Lung (tissue), 12 donors: ENCODE results near the gene C16orf92. TPM values are rescaled to one million over a fixed set of nuclear protein-coding genes. Genes with fewer than 3 reads are reported as not detected.

Experiments
- ATAC-seq: fragments of 200-7000 bp; cut with Tn5 transposase; one replicate; pipeline ENCODE4 v1.9.1; 2020; ENCODE audit warnings: moderate number of reproducible peaks; ENCODE audit not compliant: insufficient read depth, low FRiP score
- DNase-seq, 3 donors: peaks; one replicate each; pipeline ENCODE4 v3.0.0-alpha.2; 2013 to 2017
- H3K27ac ChIP-seq, 2 donors: one replicate each; pipeline ENCODE4 v1.5.1; 2013; ENCODE audit warnings: mild to moderate bottlenecking in 2 of 2, moderate library complexity in 2 of 2, control low read depth in 1 of 2, inconsistent platforms in 1 of 2, low read depth in 1 of 2, low read length in 1 of 2
- H3K27me3 ChIP-seq, 3 donors: one replicate each; pipeline ENCODE4 v1.5.1; 2013; ENCODE audit warnings: low read length in 2 of 3; ENCODE audit not compliant: control insufficient read depth in 3 of 3, insufficient read depth in 3 of 3
- H3K36me3 ChIP-seq, 4 donors: one replicate each; pipeline ENCODE4 v1.5.1; 2013; ENCODE audit warnings: low read length in 4 of 4, mild to moderate bottlenecking in 1 of 4, moderate library complexity in 1 of 4; ENCODE audit not compliant: control insufficient read depth in 4 of 4, insufficient read depth in 4 of 4
- H3K4me1 ChIP-seq, 5 donors: one replicate each; pipeline ENCODE4 v1.5.1; 2013; ENCODE audit warnings: low read length in 5 of 5, mild to moderate bottlenecking in 2 of 5, moderate library complexity in 1 of 5; ENCODE audit not compliant: control insufficient read depth in 5 of 5, insufficient read depth in 5 of 5
- H3K4me3 ChIP-seq: one replicate; pipeline ENCODE4 v1.5.1; 2013; ENCODE audit warnings: mild to moderate bottlenecking, control low read depth, moderate library complexity
- H3K9ac ChIP-seq, 2 donors: one replicate each; pipeline ENCODE4 v1.5.1; 2013; ENCODE audit warnings: low read length in 2 of 2, control low read depth in 1 of 2; ENCODE audit not compliant: insufficient read depth in 1 of 2
- H3K9me3 ChIP-seq, 4 donors: one replicate each; pipeline ENCODE4 v1.5.1; 2013; ENCODE audit warnings: low read length in 3 of 4, mild to moderate bottlenecking in 1 of 4, moderate library complexity in 1 of 4; ENCODE audit not compliant: control insufficient read depth in 4 of 4, insufficient read depth in 3 of 4
- WGBS, 2 donors: extraction: QIAGEN DNeasy Blood & Tissue Kit; methylation state at CpG; one replicate each; pipeline ENCODE4 v1.1.7; 2013; 5-methylcytosine and 5-hydroxymethylcytosine counted together
- polyA plus RNA-seq, 2 donors: library from polyadenylated mRNA; stranded (reverse); fragments of 200-250 nt; gene quantifications; one replicate each; pipeline ENCODE4 v1.2.1, GENCODE V29; 2013
- total RNA-seq, 2 donors: library from RNA; depleted of rRNA in 1 of 2; stranded (reverse); fragments of >200 nt in 1 of 2; gene quantifications; one replicate each; pipeline ENCODE4 v1.2.1, GENCODE V29; 2014 to 2021
- TF ChIP-seq, protein P1 (sequence below): IDR thresholded peaks from 2 replicates; pipeline ENCODE4 v1.5.1; 2012; ENCODE audit warnings: mild to moderate bottlenecking; ENCODE audit errors: control extremely low read depth, extremely low read depth
- donor health status: control.
- donor health status: control.
- donor health status: Bipolar disorder and iron deficiency.
- donor health status: healthy.
- donor health status: DM: yes; HTN: yes; CAD: no.

The C16orf92 gene
- total and polyA plus RNA-seq, 4 donors, result not detected

DNA sequence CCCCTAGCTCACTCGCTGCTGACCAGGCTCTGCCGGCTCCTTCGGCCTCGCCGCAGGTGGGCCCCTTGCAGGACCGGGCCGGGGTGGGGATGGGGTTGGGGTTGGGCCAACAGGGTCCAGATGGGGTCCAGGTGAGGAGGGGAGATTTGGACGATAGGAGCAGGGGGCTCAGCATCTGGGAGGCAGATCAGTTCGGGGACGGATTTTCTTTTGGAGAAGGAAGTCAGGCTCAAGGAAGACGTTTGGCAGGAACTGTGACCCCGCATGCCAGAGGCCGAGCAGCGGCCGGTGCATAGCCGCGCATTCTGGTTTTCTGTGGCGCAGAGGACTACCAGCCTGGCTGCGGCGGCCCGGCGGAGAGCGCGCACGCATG, 41.7 kb downstream of the C16orf92 start:
- Histone ChIP-seq H3K27ac (peak overlapping the region; percentile 97 to 99), H3K9ac (peak overlapping the region; percentile 64 to 83), H3K36me3 (peaks cover 5 to 26% (median 24%) of the 10 kb centered on the region in 4 donors), H3K27me3 (no peaks in the 10 kb centered on the region), H3K4me3 (peak overlapping the region; percentile 68), H3K9me3 (no peaks in the 10 kb centered on the region), H3K4me1 (peaks cover 7 to 35% (median 20%) of the 10 kb centered on the region in 5 donors)
- ATAC-seq, result no peak
- DNase-seq, result no peak
- 0 to 1% methylated on average over 13 to 25 of the region's 25 CpGs for WGBS, 2 donors
- TF ChIP-seq, protein P1, sequence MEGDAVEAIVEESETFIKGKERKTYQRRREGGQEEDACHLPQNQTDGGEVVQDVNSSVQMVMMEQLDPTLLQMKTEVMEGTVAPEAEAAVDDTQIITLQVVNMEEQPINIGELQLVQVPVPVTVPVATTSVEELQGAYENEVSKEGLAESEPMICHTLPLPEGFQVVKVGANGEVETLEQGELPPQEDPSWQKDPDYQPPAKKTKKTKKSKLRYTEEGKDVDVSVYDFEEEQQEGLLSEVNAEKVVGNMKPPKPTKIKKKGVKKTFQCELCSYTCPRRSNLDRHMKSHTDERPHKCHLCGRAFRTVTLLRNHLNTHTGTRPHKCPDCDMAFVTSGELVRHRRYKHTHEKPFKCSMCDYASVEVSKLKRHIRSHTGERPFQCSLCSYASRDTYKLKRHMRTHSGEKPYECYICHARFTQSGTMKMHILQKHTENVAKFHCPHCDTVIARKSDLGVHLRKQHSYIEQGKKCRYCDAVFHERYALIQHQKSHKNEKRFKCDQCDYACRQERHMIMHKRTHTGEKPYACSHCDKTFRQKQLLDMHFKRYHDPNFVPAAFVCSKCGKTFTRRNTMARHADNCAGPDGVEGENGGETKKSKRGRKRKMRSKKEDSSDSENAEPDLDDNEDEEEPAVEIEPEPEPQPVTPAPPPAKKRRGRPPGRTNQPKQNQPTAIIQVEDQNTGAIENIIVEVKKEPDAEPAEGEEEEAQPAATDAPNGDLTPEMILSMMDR, result no peak

DNA sequence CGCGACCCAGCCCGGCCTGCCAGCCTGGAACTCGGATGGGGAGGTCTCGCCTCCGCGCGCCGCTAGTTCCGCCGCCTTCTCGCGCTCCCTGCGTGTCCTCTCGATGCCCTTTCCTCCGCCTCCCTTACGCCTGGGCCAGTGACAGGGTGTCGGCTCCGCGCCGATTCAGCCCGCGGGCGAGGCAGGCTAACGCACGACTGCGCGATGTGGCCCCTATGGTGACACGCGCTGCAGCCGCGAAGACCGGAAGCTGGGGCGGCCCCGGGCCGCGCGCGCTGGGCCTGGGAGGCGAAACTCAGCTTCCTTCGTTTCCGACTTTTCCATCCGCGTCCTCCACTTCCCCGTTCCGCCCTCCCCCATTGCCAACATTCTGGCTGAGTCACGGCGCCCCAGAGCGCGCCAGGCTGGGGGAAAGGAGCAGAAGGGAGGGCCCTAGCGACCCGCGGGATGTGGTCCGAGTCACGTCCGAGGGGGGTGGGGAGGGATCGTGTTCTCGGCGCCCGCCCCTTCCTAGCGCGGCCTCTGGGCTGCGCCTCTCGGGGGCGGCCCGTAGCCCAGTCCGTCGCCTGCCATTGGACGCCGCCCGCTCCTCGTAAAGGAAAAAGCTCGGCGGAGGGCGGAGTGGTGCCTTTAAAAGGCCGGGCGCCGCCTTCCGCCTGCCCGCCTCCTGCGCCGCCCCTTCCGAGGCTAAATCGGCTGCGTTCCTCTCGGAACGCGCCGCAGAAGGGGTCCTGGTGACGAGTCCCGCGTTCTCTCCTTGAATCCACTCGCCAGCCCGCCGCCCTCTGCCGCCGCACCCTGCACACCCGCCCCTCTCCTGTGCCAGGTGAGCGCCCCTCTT, 42.3 kb downstream of the C16orf92 start, which contains the start of gene ALDOA:
Gene ALDOA (plus strand): TSS at position 659 of the 841 bp plus-strand sequence. CDS start 1,138 bp downstream, outside the sequence.
- DNase-seq (peak; percentile 98 to 99 (median 99)), ATAC-seq (peak; percentile 93)
- Histone ChIP-seq H3K4me1 (peaks cover 7 to 31% (median 20%) of the 10 kb centered on the region in 5 donors), H3K36me3 (peaks cover 11 to 32% (median 29%) of the 10 kb centered on the region in 4 donors), H3K9me3 (no peaks in the 10 kb centered on the region), H3K9ac (peak within 1 kb of the TSS; percentile 83 to 89), H3K27me3 (no peaks in the 10 kb centered on the region), H3K4me3 (peak within 1 kb of the TSS; percentile 96), H3K27ac (peak within 1 kb of the TSS; percentile 97 to 99)
- TF ChIP-seq, protein P1, result no peak
- 0% methylated on average over 72 to 99 of the region's 99 CpGs for WGBS, 2 donors

- Histone ChIP-seq H3K4me3 (peak overlapping the region; percentile 96), H3K9me3 (no peaks in the 10 kb centered on the region), H3K4me1 (peaks cover 7 to 24% (median 12%) of the 10 kb centered on the region in 5 donors), H3K36me3 (peaks cover 14 to 36% (median 31%) of the 10 kb centered on the region in 4 donors), H3K27ac (peak overlapping the region; percentile 95 to 99), H3K9ac (peak overlapping the region; percentile 69 to 89), H3K27me3 (no peaks in the 10 kb centered on the region)
- TF ChIP-seq, protein P1, result no peak
- 1% methylated on average over 37 to 44 of the region's 44 CpGs for WGBS, 2 donors
- peak; percentile 12 for ATAC-seq
- peak; percentile 32 to 72 (median 34) for DNase-seq
Observed at GRCh38 chr16:30065943-30066760, 43.2 kb downstream of the C16orf92 start.
